Transverse colon (tissue), 4 donors: ENCODE data around the gene ZFP42. TPM values are rescaled to one million over a fixed set of nuclear protein-coding genes. Genes with fewer than 3 reads are reported as not detected.

Experiments used
- DNase-seq: peaks from one replicate; pipeline ENCODE4 v3.0.0-alpha.2; 2019
- H3K27ac ChIP-seq, 4 donors: fragments of 200-600 bp; sonication (generic); 2 replicates each; pipeline ENCODE4 v1.5.1; 2016 to 2018; ENCODE audit warnings: inconsistent platforms in 4 of 4
- H3K27me3 ChIP-seq: fragments of 200-600 bp; sonication (generic); 2 replicates; pipeline ENCODE4 v1.5.1; 2017; ENCODE audit warnings: inconsistent platforms
- H3K36me3 ChIP-seq, 4 donors: fragments of 200-600 bp; sonication (generic); 2 replicates each; pipeline ENCODE4 v1.5.1; 2017 to 2019; ENCODE audit warnings: inconsistent platforms in 4 of 4
- H3K4me1 ChIP-seq, 4 donors: fragments of 200-600 bp; sonication (generic); 2 replicates each; pipeline ENCODE4 v1.5.1; 2017 to 2020; ENCODE audit warnings: inconsistent platforms in 4 of 4
- H3K4me3 ChIP-seq, 4 donors: fragments of 200-600 bp; sonication (generic); 1 replicate in 1 of 4; 2 replicates in 3 of 4; pipeline versions ENCODE4 v1.5.1 to v1.6.1; 2017 to 2019; ENCODE audit warnings: inconsistent platforms in 4 of 4
- H3K9me3 ChIP-seq, 2 donors: fragments of 200-600 bp; sonication (generic); 2 replicates each; pipeline ENCODE4 v1.5.1; 2017 to 2019; ENCODE audit warnings: inconsistent platforms in 2 of 2
- EP300 ChIP-seq: sonication (generic); formaldehyde crosslinking; IDR thresholded peaks from one replicate; pipeline ENCODE4 v1.6.1; 2017; ENCODE audit warnings: antibody characterized with exemption, low read depth
- POLR2A ChIP-seq: fragments of 450-650 bp; IDR thresholded peaks from one replicate; pipeline ENCODE4 v1.6.1; 2016; ENCODE audit warnings: antibody characterized with exemption, mild to moderate bottlenecking, moderate library complexity
- POLR2AphosphoS5 ChIP-seq, 3 donors: sonication (generic); formaldehyde crosslinking; IDR thresholded peaks; one replicate each; pipeline ENCODE4 v1.6.1; 2016; ENCODE audit warnings: antibody characterized with exemption in 3 of 3
- whole genome bisulfite sequencing, 2 donors: methylation state at CpG; one replicate each; pipeline ENCODE4 v1.1.5; 2018; ENCODE audit warnings: low coverage in 1 of 2; 5-methylcytosine and 5-hydroxymethylcytosine counted together
- in situ Hi-C, 4 donors: fragments of 200-750 bp; cut with MboI; loops; one replicate each; pipeline versions ENCODE4 v1.15.0 to v1.15.1; 2017; ENCODE audit warnings: low sequenced_read_pairs in 3 of 4, low pct_ligation_motif_present in 1 of 4, low pct_unique_long_range_greater_than_20kb in 1 of 4
- intact Hi-C: fragments of 100-400 bp; cut with DNase I; formaldehyde crosslinking; loops from one replicate; pipeline ENCODE4 v1.15.1; 2023; ENCODE audit warnings: low total_unique reads
- total RNA-seq, 4 donors: library from RNA; depleted of rRNA; stranded (reverse); fragments of >200 nt; gene quantifications; one replicate each; pipeline ENCODE4 v1.1.0, GENCODE V29; 2016
- TF ChIP-seq, protein P1 (sequence below), 5 experiments: fragments of 200-600 bp in 3 of 5; fragments of 450-650 bp in 2 of 5; sonication (generic) in 3 of 5; IDR thresholded peaks; 1 replicate in 2 of 5; 2 replicates in 3 of 5; pipeline ENCODE4 v1.5.1; 2016 to 2017; ENCODE audit warnings: antibody characterized with exemption in 5 of 5, inconsistent platforms in 3 of 5, mild to moderate bottlenecking in 2 of 5, moderate library complexity in 1 of 5

Gene ZFP42
- total RNA-seq, 4 donors from 2014 or later: not detected

- Histone ChIP-seq H3K9me3 (no peaks in the 10 kb centered on the region), H3K36me3 (no peaks in the 10 kb centered on the region), H3K27ac (no peak overlapping the region), H3K27me3 (no peaks in the 10 kb centered on the region), H3K4me1 (peaks cover 0 to 10% (median 3%) of the 10 kb centered on the region in 4 donors), H3K4me3 (no peak overlapping the region)
- DNase-seq: peak; percentile 45
- in situ Hi-C loops: no loop called here
- TF ChIP-seq, protein P1, sequence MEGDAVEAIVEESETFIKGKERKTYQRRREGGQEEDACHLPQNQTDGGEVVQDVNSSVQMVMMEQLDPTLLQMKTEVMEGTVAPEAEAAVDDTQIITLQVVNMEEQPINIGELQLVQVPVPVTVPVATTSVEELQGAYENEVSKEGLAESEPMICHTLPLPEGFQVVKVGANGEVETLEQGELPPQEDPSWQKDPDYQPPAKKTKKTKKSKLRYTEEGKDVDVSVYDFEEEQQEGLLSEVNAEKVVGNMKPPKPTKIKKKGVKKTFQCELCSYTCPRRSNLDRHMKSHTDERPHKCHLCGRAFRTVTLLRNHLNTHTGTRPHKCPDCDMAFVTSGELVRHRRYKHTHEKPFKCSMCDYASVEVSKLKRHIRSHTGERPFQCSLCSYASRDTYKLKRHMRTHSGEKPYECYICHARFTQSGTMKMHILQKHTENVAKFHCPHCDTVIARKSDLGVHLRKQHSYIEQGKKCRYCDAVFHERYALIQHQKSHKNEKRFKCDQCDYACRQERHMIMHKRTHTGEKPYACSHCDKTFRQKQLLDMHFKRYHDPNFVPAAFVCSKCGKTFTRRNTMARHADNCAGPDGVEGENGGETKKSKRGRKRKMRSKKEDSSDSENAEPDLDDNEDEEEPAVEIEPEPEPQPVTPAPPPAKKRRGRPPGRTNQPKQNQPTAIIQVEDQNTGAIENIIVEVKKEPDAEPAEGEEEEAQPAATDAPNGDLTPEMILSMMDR (IDR thresholded peaks at IDR 0.05): no peak
- TF ChIP-seq POLR2A (no peak), POLR2AphosphoS5 (IDR thresholded peaks at IDR 0.05) (no peak), EP300 (no peak)
- intact Hi-C loops: no loop called here
- 39 to 43% methylated on average over 14 of the region's 14 CpGs for WGBS, 2 donors
Observed at GRCh38 chr4:188015025-188015940, 19.7 kb downstream of the ZFP42 start.

GRCh38 chr4:188016754-188017153 is 21.2 kb downstream of the ZFP42 start:
- H3K27ac ChIP-seq: no peak overlapping the region
- H3K9me3 ChIP-seq: no peaks in the 10 kb centered on the region
- in situ Hi-C loops: no loop called here
- DNase-seq: no peak
- H3K4me1 ChIP-seq: peaks cover 0 to 12% (median 7%) of the 10 kb centered on the region in 4 donors
- H3K36me3 ChIP-seq: no peaks in the 10 kb centered on the region
- H3K4me3 ChIP-seq: no peak overlapping the region
- WGBS, 2 donors: 57 to 58% methylated on average over 7 of the region's 7 CpGs
- no peak for TF ChIP-seq POLR2A
- TF ChIP-seq POLR2AphosphoS5 (IDR thresholded peaks at IDR 0.05): no peak
- TF ChIP-seq, protein P1 (IDR thresholded peaks at IDR 0.05): no peak
- no peak for TF ChIP-seq EP300
- intact Hi-C loops: no loop called here
- H3K27me3 ChIP-seq: no peaks in the 10 kb centered on the region

DNA sequence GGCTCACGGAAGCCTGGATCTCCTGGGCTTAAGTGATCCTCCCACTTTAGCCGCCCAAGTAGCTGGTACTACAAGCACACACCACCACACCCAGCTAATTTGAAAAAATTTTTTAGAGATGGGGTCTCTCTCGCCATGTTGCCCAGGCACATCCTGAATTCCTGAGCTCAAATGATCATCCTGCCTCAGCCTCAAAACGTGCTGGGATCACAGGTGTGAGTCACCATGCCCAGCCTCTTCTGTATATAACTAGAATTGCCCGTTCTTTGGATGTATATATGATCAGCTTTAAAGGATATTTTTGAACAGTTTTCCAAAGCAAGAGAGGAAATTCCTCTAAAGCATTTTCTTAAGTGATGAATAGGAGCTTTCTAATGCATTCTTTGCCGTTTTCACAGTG is 22.7 kb downstream of the ZFP42 start:
- Histone ChIP-seq H3K4me3 (no peak overlapping the region), H3K27me3 (no peaks in the 10 kb centered on the region), H3K36me3 (no peaks in the 10 kb centered on the region), H3K4me1 (peaks cover 0 to 16% (median 8%) of the 10 kb centered on the region in 4 donors), H3K9me3 (no peaks in the 10 kb centered on the region), H3K27ac (no peak overlapping the region)
- intact Hi-C loops (no loop called here), in situ Hi-C loops (no loop called here)
- no peak for DNase-seq
- TF ChIP-seq POLR2AphosphoS5 (IDR thresholded peaks at IDR 0.05) (no peak), POLR2A (no peak), EP300 (no peak)
- TF ChIP-seq, protein P1 (IDR thresholded peaks at IDR 0.05): no peak
- 81% methylated on average over 2 to 6 of the region's 6 CpGs for WGBS, 2 donors

DNA sequence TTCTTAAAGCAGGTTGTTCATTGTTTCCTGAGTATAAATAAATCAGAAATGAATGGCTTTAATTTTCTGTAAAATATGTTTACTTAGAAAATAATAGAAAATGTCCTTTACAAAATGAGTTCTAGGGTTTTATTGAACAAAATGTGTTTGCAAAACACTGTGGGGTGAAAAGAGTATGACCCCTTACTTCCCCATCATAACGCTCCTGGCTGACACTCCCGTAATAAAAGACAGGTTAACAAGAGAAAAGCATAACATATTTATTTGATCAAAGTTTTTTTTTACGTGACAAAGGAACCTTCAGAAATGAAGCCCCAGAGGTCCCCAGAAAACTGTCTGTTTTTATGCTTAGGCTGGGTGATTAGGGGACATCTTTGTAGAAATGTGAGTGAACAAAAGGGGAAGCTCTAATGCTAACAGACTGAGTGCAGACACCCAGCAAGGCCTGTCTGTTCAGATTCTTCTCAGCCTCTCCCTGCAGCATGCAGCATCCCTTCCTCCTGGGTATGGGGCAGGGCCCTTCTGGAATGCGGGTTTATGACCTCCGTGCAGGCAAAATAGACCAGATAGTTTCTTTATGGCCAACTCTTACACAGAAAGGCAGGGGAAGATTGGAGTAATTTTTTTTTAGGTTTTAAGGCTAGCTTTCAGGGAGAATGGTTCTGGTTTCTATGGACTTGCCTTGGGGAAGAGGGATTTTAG is 26.1 kb downstream of the ZFP42 start:
- Histone ChIP-seq H3K27ac (peak overlapping the region in 3 of 4 donors; percentile 13 to 64 (median 39)), H3K36me3 (no peaks in the 10 kb centered on the region), H3K9me3 (no peaks in the 10 kb centered on the region), H3K4me3 (no peak overlapping the region), H3K27me3 (no peaks in the 10 kb centered on the region), H3K4me1 (peaks cover 0 to 14% (median 1%) of the 10 kb centered on the region in 4 donors)
- peak; percentile 76 for DNase-seq
- WGBS, 2 donors: 35 to 67% methylated on average over 2 to 5 of the region's 5 CpGs
- intact Hi-C loops (no loop called here), in situ Hi-C loops (no loop called here)
- TF ChIP-seq POLR2AphosphoS5 (IDR thresholded peaks at IDR 0.05) (peak in 1 of 3 donors; percentile 23), POLR2A (no peak)
- TF ChIP-seq, protein P1 (IDR thresholded peaks at IDR 0.05): no peak
